NCI-H345 (cell line): ENCODE measurements around the gene RNF157.

ENCODE experiments used
- DNase-seq: peaks from one replicate; lab custom pipeline; 2025; lab: John Stamatoyannopoulos, UW

The RNF157 gene

DNA sequence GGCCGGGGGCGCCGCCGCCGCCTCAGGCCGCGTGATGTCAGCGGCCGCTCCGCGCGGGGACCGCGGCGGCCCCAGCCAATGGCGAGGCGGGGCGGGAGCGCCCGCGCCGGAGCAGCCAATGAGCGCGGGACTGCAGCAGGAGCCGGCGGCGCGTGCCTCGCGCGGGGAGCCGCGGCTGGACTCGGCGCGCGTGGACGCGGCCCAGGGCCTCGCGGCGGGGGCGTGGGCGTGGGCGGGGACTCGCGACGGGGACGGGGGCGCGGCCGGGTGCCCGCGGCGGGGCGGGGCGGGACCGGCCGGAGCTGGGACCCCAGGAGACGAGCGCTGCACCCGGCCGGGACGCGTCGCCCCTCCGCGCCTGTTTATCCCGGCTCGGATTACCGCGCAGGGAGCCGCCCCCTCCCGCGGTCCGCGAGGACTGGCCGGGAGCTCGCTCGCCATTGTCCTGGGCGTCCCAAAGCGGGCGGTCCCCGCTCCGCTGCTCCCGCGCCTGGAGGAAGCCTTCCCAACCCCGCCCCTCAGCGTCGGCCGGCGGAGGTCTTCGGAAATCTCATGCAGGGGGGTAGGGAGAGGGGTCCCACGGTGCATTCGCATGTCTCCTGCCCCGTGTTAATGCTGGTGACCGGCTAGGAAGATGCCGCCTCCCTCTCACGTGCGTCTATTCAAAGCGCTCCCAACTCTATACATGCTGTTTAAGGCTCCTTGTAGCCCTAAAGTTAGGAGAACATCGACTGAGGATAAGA, at the start of gene RNF157:
Gene RNF157, minus strand, starts transcription at position 33 of the 743 bp plus-strand sequence. CDS start 253 bp downstream, outside the sequence.
- DNase-seq: peak; percentile 54

DNA sequence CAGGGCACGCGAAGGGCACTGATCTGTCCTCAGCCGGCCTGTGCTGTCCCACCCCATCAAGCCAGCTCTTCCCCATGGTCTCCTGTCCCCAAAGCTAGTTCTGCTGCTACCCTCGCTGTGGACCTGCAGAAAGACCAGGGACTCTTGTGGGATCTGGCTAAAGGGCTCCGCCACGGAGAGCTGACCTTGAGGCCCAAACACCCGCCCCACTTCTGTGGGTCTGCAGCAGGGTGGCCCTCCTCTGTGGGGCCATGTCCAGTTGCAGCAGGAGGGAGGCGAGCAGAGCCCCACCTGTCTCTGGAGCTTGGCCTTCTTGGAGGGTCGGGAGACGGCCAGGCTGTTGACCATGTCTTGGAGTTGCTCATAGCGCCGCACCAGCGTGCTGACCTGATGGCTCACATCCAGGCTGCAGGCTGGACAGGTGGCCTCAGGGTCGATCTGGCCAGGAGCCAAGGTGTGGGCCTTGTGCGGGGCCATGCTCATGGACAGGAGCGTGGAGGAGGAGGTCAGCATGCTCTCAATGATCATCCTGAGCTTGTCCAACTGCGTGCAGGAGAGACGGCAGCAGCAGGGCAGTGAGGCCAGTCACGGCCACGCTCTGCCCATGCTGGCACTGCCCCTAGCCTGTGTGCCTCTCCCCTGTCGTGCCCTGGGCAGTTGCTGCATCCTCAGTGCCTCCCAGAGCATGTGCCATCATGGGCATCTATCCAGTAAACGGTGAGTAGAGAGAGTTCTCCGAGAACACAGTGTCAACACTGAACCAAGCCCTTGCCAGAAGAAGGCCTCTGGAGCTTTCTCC, 41.5 kb upstream of the RNF157 start:
- DNase-seq: no peak

DNA sequence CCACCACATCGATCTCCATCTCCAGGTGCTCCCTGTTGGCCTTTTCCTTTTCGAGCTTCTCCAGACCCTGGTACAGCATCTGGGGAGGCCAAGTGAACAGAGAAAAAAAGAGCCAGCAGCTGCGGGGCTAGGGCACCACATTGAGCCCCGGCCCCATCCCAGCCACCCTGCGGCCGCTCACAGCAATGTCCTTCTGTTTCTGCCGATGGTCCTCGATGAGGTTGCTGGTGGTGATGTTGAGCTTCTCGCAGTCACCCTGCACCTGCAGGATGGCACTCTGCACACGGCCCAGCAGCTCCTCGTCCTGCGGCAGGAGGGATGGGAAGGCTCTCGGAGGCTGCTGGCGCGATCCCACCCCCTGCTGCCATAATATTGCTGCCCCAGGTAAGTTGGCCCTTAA, 40.4 kb upstream of the RNF157 start:
- no peak for DNase-seq

DNA sequence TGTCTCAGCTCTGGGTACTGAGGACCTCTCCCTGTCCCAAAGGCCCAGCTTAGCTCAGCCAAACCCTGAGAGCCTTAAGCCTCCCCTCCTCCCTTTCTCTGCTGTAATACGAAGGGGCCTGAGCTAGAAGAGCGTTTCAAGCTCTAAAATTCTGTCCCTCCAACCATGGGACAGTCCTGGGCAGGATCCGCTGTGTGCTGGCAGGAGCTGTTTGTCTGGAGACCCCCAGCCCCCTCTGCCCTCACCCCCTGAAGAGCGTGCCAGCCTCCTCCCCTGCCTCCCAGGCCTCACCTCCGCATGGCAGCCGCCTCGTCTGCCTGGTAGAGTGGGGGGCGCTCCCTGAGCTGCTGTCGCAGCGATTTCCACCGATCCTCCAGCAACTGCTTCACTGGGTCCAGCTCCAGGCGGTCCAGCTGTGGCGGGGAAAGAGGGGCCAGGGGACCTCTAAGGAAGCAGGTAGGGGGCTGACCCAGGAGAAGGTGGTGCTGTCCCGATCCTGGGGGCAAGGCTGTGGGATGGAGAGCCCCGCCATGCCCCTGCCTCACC, 39.5 kb upstream of the RNF157 start:
- DNase-seq: no peak

DNA sequence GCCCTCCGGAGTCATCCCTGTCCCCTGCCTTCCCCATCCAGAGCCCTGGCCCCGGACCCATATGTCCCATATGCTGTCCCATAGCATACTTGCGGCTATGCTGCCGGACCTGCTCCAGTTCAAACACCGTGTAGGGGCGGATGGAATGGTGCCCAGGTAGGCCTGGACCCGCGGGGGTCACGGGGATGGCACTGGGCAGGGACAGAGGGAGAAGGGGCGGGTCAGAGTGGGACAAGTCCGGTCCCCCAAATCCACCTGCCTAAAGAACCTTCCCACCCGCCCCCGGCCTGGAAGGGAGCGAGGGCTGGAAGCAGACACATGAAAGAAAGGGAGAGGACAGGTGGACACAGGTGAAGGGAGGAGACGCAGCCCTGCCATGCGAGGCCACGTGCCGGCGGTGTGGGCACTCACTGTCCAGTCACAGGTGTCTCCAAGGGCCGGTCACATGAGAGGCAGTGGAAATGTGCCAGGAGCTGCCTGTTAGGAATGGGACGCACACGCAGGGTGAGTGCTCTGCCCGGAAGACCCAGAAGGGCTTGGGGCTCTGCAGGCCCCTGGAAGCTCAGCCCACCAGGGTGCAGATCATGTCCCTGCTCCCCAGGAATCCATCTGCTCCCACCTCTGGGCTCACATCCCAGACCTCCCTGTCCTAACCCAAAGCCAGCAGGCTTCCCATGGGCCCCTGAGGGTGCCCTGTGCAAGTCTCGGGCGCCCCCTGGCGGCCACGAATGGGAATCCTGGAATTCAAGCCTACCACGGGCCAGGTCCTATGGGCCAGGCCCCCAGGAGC, 38.9 kb upstream of the RNF157 start:
- DNase-seq: peak; percentile 83

DNA sequence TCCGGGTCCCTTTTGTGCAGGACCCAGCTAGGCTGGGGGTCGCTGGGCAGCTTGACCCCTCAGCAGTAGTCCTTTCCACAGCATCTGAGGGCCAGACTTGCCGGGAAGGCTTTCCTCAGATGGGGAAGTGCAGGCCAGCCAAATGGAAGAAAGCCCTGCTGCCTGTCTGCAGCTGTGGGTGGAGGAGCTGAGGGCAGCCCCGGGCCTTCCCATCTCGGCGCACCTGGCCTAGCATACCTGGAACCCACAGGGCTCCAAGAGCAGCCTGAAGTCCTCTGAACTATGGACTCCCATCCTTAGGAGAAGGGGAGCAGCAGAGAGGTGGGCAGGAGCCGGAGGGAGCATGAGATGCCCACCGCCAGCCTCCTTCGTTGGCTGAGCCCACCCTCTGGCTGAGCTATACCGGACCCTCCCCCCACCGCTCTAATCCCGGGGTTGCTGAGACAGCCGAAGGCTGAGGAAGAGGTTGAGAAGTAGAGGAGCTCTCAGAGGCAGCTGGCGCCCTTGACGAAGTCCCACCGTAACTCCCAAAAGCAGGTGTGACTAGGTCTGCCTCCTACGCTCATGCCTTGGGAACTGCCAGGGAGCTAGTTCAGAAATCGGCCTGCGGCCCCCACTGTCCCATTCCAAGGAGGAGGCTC, 38.1 kb upstream of the RNF157 start:
- DNase-seq: no peak

DNA sequence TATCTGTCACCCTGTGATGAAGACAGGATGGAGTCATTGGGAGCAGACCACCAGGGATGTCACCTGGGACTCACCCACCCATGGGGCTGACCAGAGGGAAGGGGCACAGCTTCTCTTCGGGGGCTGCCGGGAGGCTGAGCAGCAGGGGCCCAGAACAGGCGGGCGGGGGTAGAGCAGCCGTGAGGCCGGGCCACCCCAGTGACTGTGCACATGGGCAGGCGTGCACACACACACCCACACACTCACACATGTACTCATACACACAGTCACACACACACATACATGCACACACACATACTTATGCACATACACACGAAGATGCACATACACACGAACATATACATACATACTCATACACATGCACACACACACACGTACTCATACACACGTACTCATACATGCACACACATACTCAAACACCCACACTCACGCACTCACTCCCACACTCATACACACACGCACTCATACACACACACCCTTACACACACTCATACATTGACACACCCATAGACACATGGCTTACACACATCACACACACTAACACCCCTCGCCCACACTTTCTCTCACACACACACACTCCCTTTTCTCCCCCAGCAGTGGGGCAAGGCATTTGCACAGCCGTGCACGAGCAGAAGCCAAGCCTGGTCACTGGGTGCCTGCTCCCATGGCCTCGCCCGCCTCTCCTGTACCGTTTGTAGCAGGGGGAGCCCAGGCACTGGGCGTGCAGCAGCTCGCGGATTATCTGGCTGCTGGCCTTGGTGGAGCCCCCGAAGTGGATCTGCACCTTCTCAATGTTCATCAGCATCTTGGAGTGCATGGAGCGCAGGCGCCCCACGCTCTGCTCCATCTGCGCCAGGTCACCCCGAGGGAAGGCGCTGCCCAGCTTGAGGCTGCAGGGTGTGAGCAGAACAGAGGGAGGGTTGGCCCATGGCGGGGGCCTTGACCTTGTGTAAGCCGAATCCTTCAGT, 37.3 kb upstream of the RNF157 start:
- DNase-seq: no peak

DNA sequence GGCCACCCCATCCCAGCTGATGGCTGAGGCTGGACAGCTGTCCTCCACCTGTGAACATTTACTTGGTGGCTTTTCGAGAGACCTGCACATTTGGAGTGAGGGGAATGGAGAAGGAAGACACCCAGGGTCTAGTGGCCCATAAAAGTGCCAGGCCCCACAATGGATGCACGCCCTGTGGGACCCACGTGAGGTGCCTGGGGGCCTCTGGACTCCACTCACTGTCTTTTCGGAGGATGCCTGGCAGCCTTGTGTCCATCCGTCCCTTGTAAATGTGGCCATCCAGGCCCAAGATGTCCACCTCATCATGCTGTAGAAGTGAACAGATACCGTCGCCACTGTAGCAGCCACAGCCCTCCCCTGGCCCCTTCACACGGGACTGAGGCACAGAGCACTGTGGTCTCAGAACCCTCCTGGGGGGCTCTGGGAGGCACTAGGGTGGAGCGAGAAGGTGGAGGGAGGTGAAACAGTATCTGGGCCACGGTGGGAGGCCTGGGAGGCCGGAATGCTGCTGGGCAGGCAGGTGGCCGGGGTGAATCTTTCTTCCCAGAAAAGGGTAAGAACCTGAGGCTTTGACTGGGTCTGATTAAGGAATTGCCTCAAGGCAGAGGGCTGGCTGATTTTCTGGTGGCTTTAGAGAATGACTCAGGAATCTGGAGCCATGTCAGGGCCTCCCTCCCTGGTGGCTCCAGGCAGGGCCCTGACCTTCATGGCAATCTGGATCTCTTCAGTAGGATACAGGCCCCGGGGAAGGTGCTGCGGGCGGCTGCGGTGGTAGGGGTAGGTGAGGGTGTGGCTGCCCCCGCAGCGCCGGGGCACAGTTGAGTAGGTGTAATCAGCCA, 36.4 kb upstream of the RNF157 start:
- no peak for DNase-seq

DNA sequence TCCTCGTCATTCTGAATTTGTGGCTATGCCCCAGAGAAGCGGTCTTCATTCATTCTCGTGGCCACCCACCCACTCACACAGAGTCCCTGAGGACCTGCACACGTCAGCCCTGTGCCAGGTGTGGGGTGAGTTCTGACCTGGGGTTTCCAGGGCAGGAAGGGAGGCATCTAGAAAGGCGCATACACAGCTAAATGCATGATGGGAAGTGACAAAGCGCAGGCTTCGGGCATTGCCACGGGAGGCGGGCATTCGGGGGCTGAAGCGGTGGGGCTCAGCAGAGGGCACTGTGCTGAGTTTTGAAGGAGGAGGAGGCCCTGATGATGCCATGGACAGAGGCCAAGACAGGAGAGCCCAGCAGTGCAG, 35.8 kb upstream of the RNF157 start:
- DNase-seq: no peak

DNA sequence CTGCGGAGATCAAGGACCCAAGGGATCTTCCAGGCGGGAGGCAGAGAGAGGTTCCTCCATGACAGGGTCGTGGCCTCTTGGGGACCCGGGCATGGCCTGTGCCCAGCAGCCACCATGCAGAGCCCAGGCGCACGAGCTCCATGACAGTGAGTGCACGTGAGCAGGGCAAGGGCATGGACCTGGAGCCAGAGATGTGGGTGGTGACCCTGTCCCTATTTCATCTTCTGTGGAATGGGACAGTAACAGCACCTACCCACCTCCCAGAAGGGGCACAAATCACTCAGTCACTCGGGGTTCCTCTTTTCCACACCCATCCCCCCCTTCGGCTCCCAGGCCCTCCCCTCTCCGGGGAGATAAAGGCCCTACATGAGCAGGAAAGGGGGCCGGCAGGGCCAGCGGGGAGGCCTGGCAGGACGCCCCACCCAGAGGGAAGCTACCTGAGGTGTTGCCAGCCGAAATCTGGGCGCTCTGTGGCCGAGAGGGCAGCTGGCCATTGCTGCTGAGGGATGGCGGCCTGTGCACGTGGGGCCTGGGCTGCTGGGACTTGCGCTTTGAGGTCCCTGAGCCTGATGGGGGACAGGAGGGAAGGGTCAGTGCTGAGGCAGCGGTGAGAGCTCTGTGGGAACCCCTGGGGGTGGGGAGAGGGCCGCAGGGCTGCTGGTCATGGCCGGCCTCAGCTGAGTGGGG, 35.2 kb upstream of the RNF157 start:
- DNase-seq: no peak

DNA sequence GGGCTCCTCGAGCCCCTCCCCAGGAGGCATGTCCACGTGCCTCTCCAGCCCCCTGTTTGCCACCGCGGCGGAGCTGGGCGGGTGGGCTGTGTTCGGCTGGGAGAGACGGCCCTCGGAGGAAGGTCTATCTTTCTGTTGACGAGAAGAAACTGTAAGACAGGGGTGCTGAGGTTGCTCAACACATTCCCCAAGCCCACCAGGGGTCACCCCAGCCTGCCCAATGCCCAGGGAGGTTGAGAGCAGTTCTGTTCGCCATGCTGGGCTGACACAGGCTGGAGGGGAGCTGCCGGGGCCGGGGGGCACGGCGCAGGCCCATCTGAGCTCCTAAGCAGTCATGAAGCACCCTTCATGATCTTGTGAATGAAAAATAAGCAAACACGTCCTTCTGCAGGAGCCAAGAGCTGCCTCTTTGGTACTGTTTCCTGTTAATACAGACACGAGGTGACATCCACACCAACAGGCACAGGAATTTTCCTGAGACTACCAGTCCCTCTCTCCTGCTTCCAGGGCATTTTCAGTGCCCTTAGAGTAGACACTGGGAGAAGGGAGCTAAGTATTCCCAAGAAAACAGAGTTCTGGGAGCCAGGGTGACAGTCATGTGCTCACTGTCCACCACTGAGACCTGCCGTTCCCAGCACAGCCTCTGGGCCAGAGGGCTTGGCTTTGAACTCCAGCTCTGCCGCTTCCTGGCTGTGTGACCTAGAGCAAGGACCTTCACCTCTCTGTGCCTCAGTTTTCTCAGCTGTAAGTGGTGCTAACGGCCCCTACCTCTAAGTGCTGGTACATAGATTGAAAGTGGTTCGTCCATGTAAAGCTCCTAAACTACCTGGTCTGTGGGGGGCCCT, 34.0 kb upstream of the RNF157 start:
- DNase-seq: no peak

DNA sequence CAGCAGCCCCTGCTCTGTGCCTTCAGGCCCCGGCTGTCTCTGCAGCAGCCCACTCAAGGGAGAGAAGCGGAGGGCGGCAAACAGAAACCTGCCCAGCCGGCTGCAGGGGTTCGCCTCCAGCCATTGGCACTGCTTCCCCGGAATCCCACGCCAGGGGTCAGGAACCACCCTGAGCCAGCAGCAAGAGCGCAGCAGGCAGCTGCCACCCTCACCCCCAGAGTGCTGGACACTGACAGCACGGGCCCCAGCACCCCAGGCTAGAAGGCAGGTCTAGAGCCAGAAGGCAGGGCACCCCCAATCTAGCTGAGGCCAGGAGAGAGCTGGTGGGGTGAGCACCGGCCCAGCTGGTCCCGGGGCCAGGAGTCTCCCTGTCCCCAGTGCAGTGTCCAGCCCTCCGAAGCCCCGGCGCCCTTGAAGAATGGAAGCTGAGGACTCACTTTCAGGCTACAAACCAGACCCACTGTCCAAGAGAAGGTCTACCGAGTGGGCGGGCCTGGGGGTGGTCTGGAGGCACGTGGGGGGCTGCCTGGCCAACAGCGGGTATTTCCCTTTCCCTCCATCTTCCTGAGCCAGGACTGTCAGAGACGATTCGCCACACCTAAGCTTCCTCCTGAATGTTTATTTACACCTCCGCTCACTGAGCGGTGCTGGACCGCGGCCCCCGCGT, 33.3 kb upstream of the RNF157 start:
- DNase-seq: no peak

DNA sequence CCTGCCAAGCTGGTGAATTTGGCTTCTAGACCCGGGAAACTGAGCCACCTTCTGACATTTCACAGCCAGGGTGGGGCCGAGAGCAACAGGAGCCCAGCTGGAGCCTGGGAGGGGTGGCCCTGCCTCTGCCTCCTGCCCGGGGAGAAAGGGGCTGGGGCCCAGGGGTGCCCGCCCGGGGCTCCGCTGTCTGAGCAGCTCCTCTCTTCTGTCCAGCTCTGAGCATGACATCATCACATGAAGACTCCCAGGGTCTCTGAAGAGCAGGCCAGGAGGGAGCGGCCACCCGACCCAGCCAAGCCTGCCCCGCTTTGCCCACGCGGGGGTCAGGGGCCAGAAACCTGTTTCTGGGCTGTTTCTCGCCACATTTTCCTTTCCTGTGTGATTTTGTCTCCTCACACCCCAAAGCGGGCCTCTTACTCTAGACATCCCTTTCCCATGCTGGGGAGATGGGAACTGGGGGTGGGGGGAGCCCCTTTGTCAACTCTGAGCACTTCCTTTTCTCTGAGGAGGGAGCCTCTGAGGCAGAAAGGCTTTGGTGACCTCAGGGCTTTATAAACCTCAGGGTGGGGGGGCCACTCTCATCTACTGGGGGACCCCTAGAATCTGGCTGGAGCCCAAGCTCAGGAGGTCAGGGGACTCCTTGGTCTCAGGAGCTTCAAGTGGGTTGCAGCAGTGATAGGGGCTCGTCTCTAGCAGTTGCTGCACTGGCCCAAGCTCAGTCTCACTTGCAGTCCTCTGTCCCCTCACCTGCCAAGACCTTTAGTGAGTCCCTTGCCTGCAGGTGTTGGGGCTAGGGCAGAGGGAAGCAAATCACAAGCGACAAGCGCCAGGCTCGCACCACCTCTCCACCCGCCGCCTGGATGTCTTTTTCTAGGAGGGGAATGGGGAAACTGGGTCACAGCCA, 32.5 kb upstream of the RNF157 start:
- no peak for DNase-seq

DNA sequence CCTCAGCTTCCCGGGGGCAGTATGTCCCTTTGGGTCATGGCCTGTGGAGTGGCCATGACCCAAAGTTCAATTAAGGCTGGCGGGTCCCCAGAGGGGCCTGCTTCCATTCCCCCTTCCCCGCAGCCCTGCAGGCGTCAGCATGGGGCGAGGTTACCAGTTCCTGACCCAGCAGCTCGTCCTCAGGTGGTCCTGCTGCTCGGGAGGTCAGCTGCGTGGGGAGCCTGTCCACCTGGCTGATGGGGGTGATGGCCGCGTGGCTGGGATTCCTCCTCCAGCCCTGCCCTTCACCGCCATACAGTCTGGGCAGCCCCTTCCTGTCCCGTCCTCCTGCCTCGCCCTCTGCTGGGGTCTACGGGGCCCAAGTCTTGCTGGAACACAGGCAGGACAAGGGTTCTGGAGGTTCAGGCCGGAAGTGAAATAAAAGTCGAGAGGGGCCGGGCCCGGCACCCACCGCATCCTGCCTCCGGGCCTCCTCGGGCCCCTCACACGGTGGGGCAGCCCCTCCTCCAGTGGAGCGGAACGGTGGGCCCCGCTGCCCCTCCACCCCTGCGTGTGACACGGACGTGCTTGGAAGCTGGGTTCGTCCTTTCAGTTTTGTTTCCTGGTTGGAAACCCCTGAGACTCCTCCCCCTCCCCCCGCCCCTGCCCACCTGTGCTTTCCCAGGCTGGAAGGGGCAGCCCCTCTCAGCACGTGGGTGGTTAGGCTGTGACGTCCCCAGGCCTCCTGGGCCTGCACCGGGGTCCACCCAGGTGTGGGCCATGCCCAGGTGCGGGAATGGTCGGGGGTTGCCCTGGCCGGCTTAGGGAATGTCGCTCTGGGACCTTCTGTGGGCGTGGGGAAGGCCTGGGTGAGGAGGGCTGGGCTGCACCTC, 31.6 kb upstream of the RNF157 start:
- no peak for DNase-seq

DNA sequence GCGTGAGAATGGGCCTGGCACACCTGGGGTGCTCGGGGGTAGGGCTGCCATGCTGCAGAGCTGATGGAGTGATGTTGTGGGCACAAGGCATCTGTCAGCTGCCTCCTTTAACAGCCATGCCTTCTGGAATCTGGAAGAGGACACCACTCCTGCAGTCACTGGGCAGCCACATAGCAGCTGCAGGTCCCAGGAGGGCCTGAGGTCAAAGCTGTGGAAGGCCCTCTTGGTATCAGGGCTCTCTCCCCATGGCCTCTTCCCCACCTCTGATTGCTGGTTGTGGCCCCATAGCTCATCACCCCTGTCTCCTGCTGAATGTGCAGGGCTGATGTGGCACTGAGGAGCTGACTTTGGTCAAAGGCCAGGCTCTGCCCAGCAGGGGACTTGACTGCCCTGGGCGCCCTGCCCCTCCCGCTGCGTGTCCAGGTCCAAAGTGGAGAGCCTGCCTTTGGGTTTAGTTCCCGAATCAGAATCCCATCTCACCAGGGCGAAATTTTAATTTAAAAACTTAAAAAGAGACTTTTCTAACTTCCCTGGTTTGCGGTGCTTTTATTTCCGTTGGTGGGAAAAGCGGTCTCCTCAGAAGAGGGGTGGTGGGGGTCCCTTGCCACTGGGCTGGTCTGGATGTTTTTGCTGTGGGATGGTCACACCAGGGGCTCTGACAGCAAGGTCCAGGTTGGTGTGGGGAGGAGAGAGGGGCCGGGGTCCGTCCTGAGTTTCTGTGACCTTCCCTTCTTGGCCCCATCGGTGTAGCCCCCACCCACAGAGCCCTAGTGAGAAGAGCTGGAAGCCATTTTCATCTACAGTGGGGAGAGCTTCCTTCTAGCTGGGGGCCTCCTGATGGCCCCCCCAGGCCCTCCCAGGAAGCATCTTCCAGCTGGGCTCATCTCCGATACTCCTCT, 30.7 kb upstream of the RNF157 start:
- DNase-seq: no peak
